Endothelial cell of umbilical vein (primary cell): Measurements from ENCODE around the gene AGXT. TPM values are rescaled to one million over a fixed set of nuclear protein-coding genes. Genes with fewer than 3 reads are reported as not detected.

Experiments used
- BruUV-seq: library from RNA; stranded (reverse); fragments of 400-500 nt; replicated peaks from 2 replicates; lab custom pipeline; 2021; lab: Mats Ljungman, UMichigan
- CTCF ChIA-PET: fragments of 300-600, 350-600 bp; sonication (Branson Sonifier 250); formaldehyde crosslinking; loops from one replicate; lab custom pipeline; 2021; ENCODE audit warnings: antibody characterized with exemption, inconsistent platforms; lab: Charles Lee
- POLR2A ChIA-PET: fragments of 300-600, 350-600 bp; sonication (Branson Sonifier 250); formaldehyde crosslinking; loops from one replicate; lab custom pipeline; 2021; ENCODE audit warnings: antibody characterized with exemption, inconsistent platforms; lab: Charles Lee
- DNase-seq: peaks from one replicate; pipeline ENCODE4 v3.0.0-alpha.2; 2011; ENCODE audit warnings: low read depth, low spot score
- FAIRE-seq: peaks from 2 replicates; lab custom pipeline; 2011; peaks lifted over from hg19 to GRCh38; lab: Jason Lieb, UNC
- H2AFZ ChIP-seq: 2 replicates; pipeline ENCODE4 v1.6.0; 2012; ENCODE audit warnings: low read depth, low read length, control low read depth, inconsistent platforms
- H3K27ac ChIP-seq: 2 replicates; pipeline ENCODE4 v1.5.1; 2011; ENCODE audit warnings: low read depth, mild to moderate bottlenecking, control low read depth, low read length, moderate library complexity; ENCODE audit not compliant: insufficient read depth
- H3K27me3 ChIP-seq, 2 experiments: 2 replicates each; pipeline versions ENCODE4 v1.6.0 to v1.6.1; 2011; ENCODE audit warnings: low read length in 2 of 2, mixed read lengths in 1 of 2; ENCODE audit not compliant: control insufficient read depth in 2 of 2, insufficient read depth in 2 of 2
- H3K36me3 ChIP-seq, 2 experiments: 2 replicates in 1 of 2; 3 replicates in 1 of 2; pipeline ENCODE4 v1.5.1; 2011; ENCODE audit warnings: low read length in 2 of 2, mild to moderate bottlenecking in 1 of 2, moderate library complexity in 1 of 2; ENCODE audit not compliant: control insufficient read depth in 2 of 2, insufficient read depth in 2 of 2; ENCODE audit errors: extremely low read depth in 1 of 2
- H3K4me1 ChIP-seq: 3 replicates; pipeline ENCODE4 v1.5.1; 2011; ENCODE audit warnings: mild to moderate bottlenecking, low read length; ENCODE audit not compliant: control insufficient read depth, insufficient read depth; ENCODE audit errors: extremely low read depth
- H3K4me2 ChIP-seq: 2 replicates; pipeline ENCODE4 v1.6.1; 2011; ENCODE audit warnings: low read length, control low read depth, mixed read lengths; ENCODE audit not compliant: insufficient read depth
- H3K4me3 ChIP-seq, 3 experiments: fragments of 200-600 bp in 1 of 3; sonication (generic), shearing (Covaris generic) in 1 of 3; replicated peaks in 1 of 3; 2 replicates each; pipeline ENCODE4 v1.5.1; 2011 to 2016; ENCODE audit warnings: control low read depth in 3 of 3, low read length in 3 of 3, mild to moderate bottlenecking in 2 of 3, inconsistent platforms in 1 of 3, low read depth in 1 of 3, moderate library complexity in 1 of 3; ENCODE audit not compliant: insufficient read depth in 1 of 3
- H3K79me2 ChIP-seq: 2 replicates; pipeline ENCODE4 v1.6.0; 2012; ENCODE audit warnings: low read length, inconsistent platforms; ENCODE audit not compliant: control insufficient read depth, insufficient read depth
- H3K9ac ChIP-seq: replicated peaks from 2 replicates; pipeline ENCODE3; 2011; ENCODE audit warnings: low read length, control low read depth; ENCODE audit not compliant: insufficient read depth; ENCODE audit errors: extremely low read depth
- H3K9me1 ChIP-seq: replicated peaks from 3 replicates; pipeline ENCODE4 v1.6.0; 2011; ENCODE audit warnings: mild to moderate bottlenecking, low read length; ENCODE audit not compliant: control insufficient read depth, insufficient read depth; ENCODE audit errors: extremely low read depth
- H3K9me3 ChIP-seq: replicated peaks from 2 replicates; pipeline ENCODE4 v1.5.1; 2012; ENCODE audit warnings: low read length, inconsistent platforms; ENCODE audit not compliant: control insufficient read depth, insufficient read depth
- H4K20me1 ChIP-seq: replicated peaks from 2 replicates; pipeline ENCODE3; 2011; ENCODE audit warnings: mild to moderate bottlenecking, low read length; ENCODE audit not compliant: control insufficient read depth, insufficient read depth; ENCODE audit errors: extremely low read depth
- CTCF ChIP-seq, 2 donors: IDR thresholded peaks; 1 replicate in 1 of 2; 2 replicates in 1 of 2; pipeline ENCODE4 v1.5.1; 2011; ENCODE audit warnings: low read length in 2 of 2, mild to moderate bottlenecking in 2 of 2, moderate library complexity in 2 of 2, control low read depth in 1 of 2, inconsistent platforms in 1 of 2, low read depth in 1 of 2; ENCODE audit not compliant: insufficient read depth in 1 of 2; ENCODE audit errors: extremely low read depth in 1 of 2
- EZH2 ChIP-seq: IDR thresholded peaks from 2 replicates; pipeline ENCODE4 v1.6.1; 2012; ENCODE audit warnings: borderline replicate concordance, low read depth, mild to moderate bottlenecking, moderate library complexity, low read length, inconsistent platforms; ENCODE audit not compliant: severe bottlenecking
- FOS ChIP-seq: IDR thresholded peaks from 2 replicates; pipeline ENCODE4 v1.6.1; 2011; ENCODE audit warnings: mild to moderate bottlenecking, low read length, moderate library complexity, borderline replicate concordance; ENCODE audit not compliant: insufficient read depth
- GATA2 ChIP-seq: IDR thresholded peaks from 2 replicates; pipeline ENCODE4 v1.7.0; 2011; ENCODE audit warnings: low read depth, mild to moderate bottlenecking, moderate library complexity, mixed read lengths, low read length; ENCODE audit not compliant: insufficient read length, insufficient read depth
- JUN ChIP-seq: IDR thresholded peaks from 2 replicates; pipeline ENCODE4 v1.6.1; 2011; ENCODE audit warnings: borderline replicate concordance, low read depth; ENCODE audit not compliant: insufficient read length, insufficient read depth
- MAX ChIP-seq: IDR thresholded peaks from 2 replicates; pipeline ENCODE4 v1.6.1; 2011; ENCODE audit not compliant: insufficient read depth, insufficient read length
- MYC ChIP-seq: IDR thresholded peaks from one replicate; pipeline ENCODE4 v1.6.1; 2011; ENCODE audit warnings: mild to moderate bottlenecking, low read depth, low read length
- POLR2A ChIP-seq: IDR thresholded peaks from 2 replicates; pipeline ENCODE4 v1.6.1; 2012; ENCODE audit warnings: low read depth, mild to moderate bottlenecking, control low read depth, low read length
- POLR2AphosphoS5 ChIP-seq: IDR thresholded peaks from 2 replicates; pipeline ENCODE4 v1.6.1; 2012; ENCODE audit warnings: low read depth, mild to moderate bottlenecking, control low read depth, low read length, moderate library complexity; ENCODE audit not compliant: insufficient read depth
- dilution Hi-C: fragments of 300-500 bp; cut with MboI; formaldehyde crosslinking; loops from one replicate; pipeline ENCODE4 v1.15.0; 2019; ENCODE audit warnings: low sequenced_read_pairs; ENCODE audit not compliant: extremely low pct_ligation_motif_present
- intact Hi-C: fragments of 100-400 bp; cut with micrococcal nuclease; formaldehyde crosslinking; loops from one replicate; pipeline ENCODE4 v1.10.0; 2022
- polyA plus RNA-seq, 4 experiments: library from polyadenylated mRNA; depleted of rRNA in 3 of 4; stranded (reverse) in 3 of 4; unstranded in 1 of 4; fragments of >200 nt; gene quantifications; 2 replicates each; pipeline versions ENCODE4 v1.2.1 to v1.2.3, GENCODE V29; 2011 to 2012; ENCODE audit warnings: missing spikeins in 1 of 4
- total RNA-seq: library from RNA; stranded (reverse); gene quantifications from 2 replicates; pipeline ENCODE4 v1.2.3, GENCODE V29; 2021

AGXT gene
- total and polyA plus RNA-seq, 2 donors (not counting 3 experiments of a cell fraction or from before 2014, with no cell fraction given) = not detected

- H4K20me1 ChIP-seq = no peaks in the 10 kb centered on the region
- no peaks in the 10 kb centered on the region for H3K27me3 ChIP-seq
- no peaks in the 10 kb centered on the region for H3K9me3 ChIP-seq
- FAIRE-seq (no peak), DNase-seq (no peak)
- H3K9ac ChIP-seq = no peak overlapping the region
- no peaks in the 10 kb centered on the region for H3K4me1 ChIP-seq
- no peak overlapping the region for H3K27ac ChIP-seq
- BruUV-seq = no TSS peak
- no peaks in the 10 kb centered on the region for H3K36me3 ChIP-seq
- intact Hi-C loops = no loop called here
- H2AFZ ChIP-seq = no peak overlapping the region
- H3K4me3 ChIP-seq = no peak overlapping the region
- H3K4me2 ChIP-seq = no peak overlapping the region
- no peak for TF ChIP-seq JUN
- TF ChIP-seq EZH2 = no peak
- no peak for TF ChIP-seq MYC
- no peak for TF ChIP-seq MAX
- no peak for TF ChIP-seq POLR2AphosphoS5
- TF ChIP-seq POLR2A = no peak
- TF ChIP-seq CTCF (IDR thresholded peaks at IDR 0.05; ENCODE audit: extremely low read depth in 1 of 2, insufficient read depth in 1 of 2, low read depth in 1 of 2, low read length in 2 of 2) = no peak
- TF ChIP-seq FOS = no peak
- TF ChIP-seq GATA2 = no peak
- CTCF ChIA-PET = no interaction called here
- POLR2A ChIA-PET = no interaction called here
- H3K79me2 ChIP-seq = no peaks in the 10 kb centered on the region
- dilution Hi-C loops = no loop called here
- H3K9me1 ChIP-seq = no peaks in the 10 kb centered on the region
These were observed 4.6 kb downstream of the AGXT start for GRCh38 chr2:240873098-240873788.
